Activated CD8-positive, alpha-beta T cell treated with anti-CD3 and anti-CD28 coated beads for 36 hours (primary cell): ENCODE data around the gene TUBG1. TPM values are rescaled to one million over a fixed set of nuclear protein-coding genes. Genes with fewer than 3 reads are reported as not detected.
"Not testable (repeated sequence)": the region's sequence is repeated elsewhere in the genome, so short reads cannot be mapped to it uniquely, and the experiment has no call there.

Experiments used
- ATAC-seq: fragments of 200-7000 bp; cut with Tn5 transposase; one replicate; pipeline ENCODE4 v1.10.0; 2021; ENCODE audit warnings: mild to moderate bottlenecking, moderate library complexity
- CTCF ChIA-PET: fragments of 350-600 bp; sonication (Branson Sonifier 250); formaldehyde crosslinking; loops from one replicate; lab custom pipeline; 2021; ENCODE audit warnings: antibody characterized with exemption; lab: Charles Lee
- POLR2A ChIA-PET: fragments of 350-600 bp; sonication (Branson Sonifier 250); formaldehyde crosslinking; loops from one replicate; lab custom pipeline; 2021; ENCODE audit warnings: antibody characterized with exemption; lab: Charles Lee
- DNase-seq: peaks from one replicate; pipeline ENCODE4 v3.0.0-alpha.2; 2020
- H3K27ac Mint-ChIP-seq: one replicate; pipeline ENCODE4 v1.8.0; 2021; ENCODE audit warnings: mild to moderate bottlenecking, mixed read lengths
- H3K27me3 Mint-ChIP-seq: one replicate; pipeline ENCODE4 v1.8.0; 2021; ENCODE audit warnings: mixed read lengths
- H3K36me3 Mint-ChIP-seq: one replicate; pipeline ENCODE4 v1.8.0; 2021; ENCODE audit warnings: low read depth, mixed read lengths
- H3K4me1 Mint-ChIP-seq: one replicate; pipeline ENCODE4 v1.8.0; 2021; ENCODE audit warnings: low read depth, mixed read lengths
- H3K4me3 Mint-ChIP-seq: one replicate; pipeline ENCODE4 v1.8.0; 2021; ENCODE audit warnings: mild to moderate bottlenecking, moderate library complexity, mixed read lengths
- H3K9me3 Mint-ChIP-seq: one replicate; pipeline ENCODE4 v1.8.0; 2021; ENCODE audit warnings: mixed read lengths
- CTCF ChIP-seq: fragments of 200-600 bp; IDR thresholded peaks from one replicate; pipeline ENCODE4 v1.8.0; 2022; ENCODE audit warnings: antibody characterized with exemption, mild to moderate bottlenecking
- intact Hi-C: fragments of 100-400 bp; cut with micrococcal nuclease; formaldehyde crosslinking; loops from one replicate; pipeline ENCODE4 v1.10.0; 2022
- total RNA-seq, 2 experiments: library from RNA; stranded (reverse); gene quantifications; one replicate each; pipeline ENCODE4 v1.2.3, GENCODE V29; 2021

TUBG1 gene
- total RNA-seq, 2 experiments from 2014 or later, result 79.5 to 82.4 TPM

GRCh38 chr17:42608305-42609181 lies 940 bp upstream of the TUBG1 start:
- peaks cover 36% of the 10 kb centered on the region for H3K4me1 Mint-ChIP-seq

GRCh38 chr17:42609814-42610801 lies 625 bp downstream of the TUBG1 start:
- POLR2A ChIA-PET, result interaction anchor here (0.6 to 2.0 kb wide), 7 partner anchors 8 to 224 kb away, joined by 3 to 12 read pairs (median 4); partner anchors contain the start of gene PSMC3IP
- peak; percentile 35 for DNase-seq
- H3K27me3 Mint-ChIP-seq, intact Hi-C loops, ATAC-seq, H3K9me3 Mint-ChIP-seq: not testable (repeated sequence)
- CTCF ChIA-PET, result interaction anchor here (0.9 to 3.3 kb wide), 6 partner anchors 8 to 388 kb away, joined by 3 to 33 read pairs (median 5); partner anchors contain the start of genes PSMC3IP and RPL27
- H3K4me3 Mint-ChIP-seq, result peak overlapping the region; percentile 99
- H3K27ac Mint-ChIP-seq, result peak overlapping the region; percentile 97
- H3K36me3 Mint-ChIP-seq, result peaks cover 29% of the 10 kb centered on the region
- H3K4me1 Mint-ChIP-seq, result peaks cover 26% of the 10 kb centered on the region

More at GRCh38 chr17:42608305-42609181, 940 bp upstream of the TUBG1 start:
- intact Hi-C loops, result no loop called here
- TF ChIP-seq CTCF, result no peak
- peak overlapping the region; percentile 97 for H3K27ac Mint-ChIP-seq
- peaks cover 15% of the 10 kb centered on the region for H3K36me3 Mint-ChIP-seq
- no peaks in the 10 kb centered on the region for H3K27me3 Mint-ChIP-seq
- peak overlapping the region; percentile 99 for H3K4me3 Mint-ChIP-seq
- DNase-seq, result peak; percentile 34
- H3K9me3 Mint-ChIP-seq, result no peaks in the 10 kb centered on the region
- ATAC-seq, result peak; percentile 51
- ChIA-PET CTCF (interaction anchor here (0.6 to 3.3 kb wide), 13 partner anchors 8 to 389 kb away, joined by 3 to 33 read pairs (median 4); partner anchors contain the start of genes PSMC3IP, RPL27 and TUBG2), POLR2A (interaction anchor here (0.6 to 2.0 kb wide), 17 partner anchors 8 to 165 kb away, joined by 3 to 12 read pairs (median 4); partner anchors contain the start of gene PSMC3IP)

- Mint-ChIP-seq H3K36me3 (peaks cover 36% of the 10 kb centered on the region), H3K27ac (no peak overlapping the region), H3K9me3 (no peaks in the 10 kb centered on the region), H3K4me1 (peaks cover 11% of the 10 kb centered on the region), H3K4me3 (no peak overlapping the region), H3K27me3 (no peaks in the 10 kb centered on the region)
- no peak for DNase-seq
- ChIA-PET POLR2A (no interaction called here), CTCF (interaction anchor here (1.2 kb wide), 1 partner anchor 34 kb away, joined by 8 read pairs; the partner anchor contains the start of gene PSMC3IP)
- no peak for TF ChIP-seq CTCF
- intact Hi-C loops, result no loop called here
- ATAC-seq, result no peak
Measured at GRCh38 chr17:42612013-42612412, 2.5 kb downstream of the TUBG1 start.

GRCh38 chr17:42613699-42614295 lies 4.3 kb downstream of the TUBG1 start:
- POLR2A ChIA-PET, result no interaction called here
- H3K9me3 Mint-ChIP-seq, result no peaks in the 10 kb centered on the region
- peaks cover 36% of the 10 kb centered on the region for H3K36me3 Mint-ChIP-seq
- TF ChIP-seq CTCF, result no peak
- DNase-seq, result no peak
- peaks cover 9% of the 10 kb centered on the region for H3K4me1 Mint-ChIP-seq
- no peak overlapping the region for H3K27ac Mint-ChIP-seq
- CTCF ChIA-PET, result interaction anchor here (0.9 to 1.2 kb wide), 2 partner anchors 9 to 36 kb away, joined by 3 read pairs; partner anchors contain the start of gene PSMC3IP
- no peaks in the 10 kb centered on the region for H3K27me3 Mint-ChIP-seq
- no peak for ATAC-seq
- H3K4me3 Mint-ChIP-seq, result no peak overlapping the region
- intact Hi-C loops, result no loop called here
